GM12892 (cell line): ENCODE data around the gene FBLN1.

Experiments used
- POLR2A ChIP-seq: IDR thresholded peaks from 2 replicates; pipeline ENCODE4 v1.6.1; 2011; ENCODE audit warnings: low read depth, low read length, control low read depth
- POLR2AphosphoS5 ChIP-seq: IDR thresholded peaks from 2 replicates; pipeline ENCODE4 v1.6.1; 2011; ENCODE audit warnings: low read depth, low read length, control low read depth

DNA sequence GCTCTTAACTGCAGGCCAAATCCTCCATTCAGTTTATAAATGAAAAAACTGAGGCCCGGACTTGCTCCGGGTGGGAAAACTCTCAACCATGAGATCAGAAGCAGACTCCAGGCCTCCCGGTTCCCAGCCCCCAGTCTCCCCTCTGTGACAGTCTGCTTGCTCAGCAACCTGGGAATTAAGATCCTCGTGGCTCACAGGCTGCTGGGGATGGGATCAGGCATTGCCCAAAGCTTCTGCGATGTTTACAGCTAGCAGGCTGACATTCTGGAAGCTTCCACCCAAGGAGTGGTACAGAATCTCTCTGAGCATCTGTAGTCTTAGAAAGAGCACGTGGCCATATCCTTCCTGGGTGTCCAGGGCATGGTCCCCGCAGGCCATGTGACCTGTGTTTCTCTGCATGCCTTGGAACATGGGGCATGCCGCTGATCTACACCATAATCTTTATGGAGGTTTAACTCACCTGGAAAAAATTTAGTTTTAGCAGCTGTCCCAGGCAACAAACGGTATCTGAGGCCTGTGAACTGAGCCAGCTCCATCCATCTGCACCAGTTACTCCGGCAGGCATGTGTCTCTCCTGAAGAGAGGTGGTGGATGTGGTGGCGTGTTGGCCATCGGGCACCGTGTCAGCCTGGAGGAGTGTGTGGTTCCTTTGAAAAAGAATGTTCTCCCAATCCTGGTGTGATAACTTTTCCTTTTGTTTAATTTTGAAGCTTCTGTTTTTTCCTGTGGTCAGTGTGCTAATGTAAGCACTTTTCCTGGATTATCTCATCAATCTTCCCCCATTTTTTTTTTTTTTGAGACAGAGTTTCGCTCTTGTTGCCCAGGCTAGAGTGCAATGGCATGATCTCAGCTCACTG, 7.9 kb downstream of the FBLN1 start:
- TF ChIP-seq POLR2A (no peak), POLR2AphosphoS5 (no peak)
